Thyroid gland (tissue), 4 donors: ENCODE results near the gene LGALSL.
"Not testable (repeated sequence)": the region's sequence is repeated elsewhere in the genome, so short reads cannot be mapped to it uniquely, and the experiment has no call there.

Experiments
- POLR2A ChIP-seq, 2 donors: fragments of 450-650 bp; IDR thresholded peaks; one replicate each; pipeline ENCODE4 v1.6.1; 2017; ENCODE audit warnings: antibody characterized with exemption in 2 of 2, mild to moderate bottlenecking in 2 of 2, moderate library complexity in 1 of 2
- TF ChIP-seq, protein P1 (sequence below), 6 experiments: fragments of 200-600 bp in 3 of 6; fragments of 450-650 bp in 3 of 6; sonication (generic) in 3 of 6; IDR thresholded peaks; one replicate each; pipeline ENCODE4 v1.5.1; 2016 to 2019; ENCODE audit warnings: antibody characterized with exemption in 6 of 6, mild to moderate bottlenecking in 2 of 6, inconsistent platforms in 1 of 6, moderate library complexity in 1 of 6

DNA sequence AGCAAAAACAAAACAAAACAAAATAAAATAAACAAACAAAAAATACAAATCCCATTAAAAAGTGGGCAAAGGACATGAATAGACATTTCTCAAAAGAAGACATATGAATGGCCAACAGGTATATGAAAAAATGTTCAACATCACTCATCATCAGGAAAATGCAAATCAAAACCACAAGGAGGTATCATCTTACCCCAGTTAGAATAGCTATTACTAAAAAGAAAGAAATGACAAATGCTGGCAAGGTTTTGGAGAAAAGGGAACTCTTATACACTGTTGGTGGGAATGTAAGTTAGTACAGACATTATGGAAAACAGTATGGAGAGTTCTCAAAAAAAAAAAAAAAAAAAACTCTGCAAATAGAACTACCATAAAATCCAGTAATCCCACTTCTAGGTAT is 8.0 kb upstream of the LGALSL start:
- TF ChIP-seq, protein P1, sequence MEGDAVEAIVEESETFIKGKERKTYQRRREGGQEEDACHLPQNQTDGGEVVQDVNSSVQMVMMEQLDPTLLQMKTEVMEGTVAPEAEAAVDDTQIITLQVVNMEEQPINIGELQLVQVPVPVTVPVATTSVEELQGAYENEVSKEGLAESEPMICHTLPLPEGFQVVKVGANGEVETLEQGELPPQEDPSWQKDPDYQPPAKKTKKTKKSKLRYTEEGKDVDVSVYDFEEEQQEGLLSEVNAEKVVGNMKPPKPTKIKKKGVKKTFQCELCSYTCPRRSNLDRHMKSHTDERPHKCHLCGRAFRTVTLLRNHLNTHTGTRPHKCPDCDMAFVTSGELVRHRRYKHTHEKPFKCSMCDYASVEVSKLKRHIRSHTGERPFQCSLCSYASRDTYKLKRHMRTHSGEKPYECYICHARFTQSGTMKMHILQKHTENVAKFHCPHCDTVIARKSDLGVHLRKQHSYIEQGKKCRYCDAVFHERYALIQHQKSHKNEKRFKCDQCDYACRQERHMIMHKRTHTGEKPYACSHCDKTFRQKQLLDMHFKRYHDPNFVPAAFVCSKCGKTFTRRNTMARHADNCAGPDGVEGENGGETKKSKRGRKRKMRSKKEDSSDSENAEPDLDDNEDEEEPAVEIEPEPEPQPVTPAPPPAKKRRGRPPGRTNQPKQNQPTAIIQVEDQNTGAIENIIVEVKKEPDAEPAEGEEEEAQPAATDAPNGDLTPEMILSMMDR (IDR thresholded peaks at IDR 0.05) = not testable (repeated sequence)
- TF ChIP-seq POLR2A (IDR thresholded peaks at IDR 0.05) = not testable (repeated sequence)
